Gastroesophageal sphincter (tissue), 4 donors: ENCODE data around the gene TMEM165. TPM values are rescaled to one million over a fixed set of nuclear protein-coding genes. Genes with fewer than 3 reads are reported as not detected.

Experiments used
- ATAC-seq: fragments of 150-250 bp; one replicate; pipeline ENCODE4 v1.9.1; 2016; ENCODE audit warnings: mild to moderate bottlenecking, moderate library complexity
- H3K27ac ChIP-seq, 4 donors: fragments of 200-600 bp; sonication (generic) in 3 of 4; 1 replicate in 3 of 4; 2 replicates in 1 of 4; pipeline ENCODE4 v1.5.1; 2016 to 2019
- H3K27me3 ChIP-seq: fragments of 200-600 bp; sonication (generic); one replicate; pipeline ENCODE4 v1.5.1; 2019
- H3K36me3 ChIP-seq, 2 donors: fragments of 200-600 bp; sonication (generic); one replicate each; pipeline ENCODE4 v1.5.1; 2019; ENCODE audit warnings: control low read depth in 1 of 2
- H3K4me1 ChIP-seq, 3 donors: fragments of 200-600 bp; sonication (generic); 1 replicate in 2 of 3; 2 replicates in 1 of 3; pipeline ENCODE4 v1.5.1; 2016 to 2019; ENCODE audit warnings: control low read depth in 2 of 3
- H3K4me3 ChIP-seq, 2 donors: fragments of 200-600 bp; sonication (generic); one replicate each; pipeline ENCODE4 v1.5.1; 2019; ENCODE audit warnings: mild to moderate bottlenecking in 1 of 2, moderate library complexity in 1 of 2
- H3K9me3 ChIP-seq, 3 donors: fragments of 200-600 bp; sonication (generic); one replicate each; pipeline ENCODE4 v1.5.1; 2017 to 2019; ENCODE audit warnings: control low read depth in 2 of 3
- CTCF ChIP-seq, 4 experiments: fragments of 200-600 bp in 2 of 4; fragments of 450-650 bp in 2 of 4; sonication (generic) in 1 of 4; IDR thresholded peaks; one replicate each; pipeline ENCODE4 v1.5.1; 2017 to 2019; ENCODE audit warnings: antibody characterized with exemption in 4 of 4, mild to moderate bottlenecking in 2 of 4, moderate library complexity in 2 of 4
- EP300 ChIP-seq: sonication (generic); formaldehyde crosslinking; IDR thresholded peaks from one replicate; pipeline ENCODE4 v1.6.1; 2017; ENCODE audit warnings: antibody characterized with exemption, mild to moderate bottlenecking
- POLR2A ChIP-seq, 2 donors: fragments of 450-650 bp; IDR thresholded peaks; one replicate each; pipeline ENCODE4 v1.6.1; 2017; ENCODE audit warnings: antibody characterized with exemption in 2 of 2, mild to moderate bottlenecking in 2 of 2, moderate library complexity in 1 of 2
- POLR2AphosphoS5 ChIP-seq: sonication (generic); formaldehyde crosslinking; IDR thresholded peaks from one replicate; pipeline ENCODE4 v1.6.1; 2017; ENCODE audit warnings: antibody characterized with exemption
- WGBS, 2 donors: methylation state at CpG; one replicate each; pipeline ENCODE4 v1.1.5; 2018; ENCODE audit warnings: low coverage in 1 of 2; 5-methylcytosine and 5-hydroxymethylcytosine counted together
- total RNA-seq, 4 donors: library from RNA; depleted of rRNA; stranded (reverse); fragments of >200 nt; gene quantifications; one replicate each; pipeline ENCODE4 v1.1.0, GENCODE V29; 2016

TMEM165 gene
- total RNA-seq, 4 donors from 2014 or later: 136 to 198 (median 169) TPM

GRCh38 chr4:55369968-55370367, 25.8 kb upstream of the TMEM165 start:
- 94% methylated on average over 2 of the region's 2 CpGs; no CpG with 5 or more reads in 1 of the 2 donors for WGBS, 2 donors
- TF ChIP-seq POLR2A (IDR thresholded peaks at IDR 0.05): no peak
- no peak for TF ChIP-seq EP300
- no peak for TF ChIP-seq CTCF (IDR thresholded peaks at IDR 0.05)
- no peak for TF ChIP-seq POLR2AphosphoS5
- H3K27ac ChIP-seq: no peak overlapping the region
- ATAC-seq: no peak
- no peaks in the 10 kb centered on the region for H3K27me3 ChIP-seq
- H3K36me3 ChIP-seq: peaks cover 0 to 26% of the 10 kb centered on the region in 2 donors
- no peaks in the 10 kb centered on the region for H3K9me3 ChIP-seq
- H3K4me1 ChIP-seq: no peaks in the 10 kb centered on the region
- no peak overlapping the region for H3K4me3 ChIP-seq

- TF ChIP-seq CTCF (IDR thresholded peaks at IDR 0.05) (no peak), POLR2A (IDR thresholded peaks at IDR 0.05) (no peak), EP300 (no peak), POLR2AphosphoS5 (no peak)
- H3K9me3 ChIP-seq: no peaks in the 10 kb centered on the region
- no peak overlapping the region for H3K4me3 ChIP-seq
- WGBS, 2 donors: 79 to 100% methylated on average over 1 to 7 of the region's 7 CpGs
- H3K36me3 ChIP-seq: peaks cover 0 to 22% of the 10 kb centered on the region in 2 donors
- no peaks in the 10 kb centered on the region for H3K27me3 ChIP-seq
- H3K27ac ChIP-seq: no peak overlapping the region
- no peaks in the 10 kb centered on the region for H3K4me1 ChIP-seq
- ATAC-seq: no peak
These were observed 23.5 kb upstream of the TMEM165 start for GRCh38 chr4:55372259-55372658.

GRCh38 chr4:55373461-55373860, 22.3 kb upstream of the TMEM165 start:
- Histone ChIP-seq H3K4me1 (no peaks in the 10 kb centered on the region), H3K27me3 (no peaks in the 10 kb centered on the region), H3K9me3 (no peaks in the 10 kb centered on the region), H3K4me3 (no peak overlapping the region), H3K36me3 (peaks cover 0 to 21% of the 10 kb centered on the region in 2 donors), H3K27ac (no peak overlapping the region)
- TF ChIP-seq POLR2AphosphoS5 (no peak), POLR2A (IDR thresholded peaks at IDR 0.05) (no peak), CTCF (IDR thresholded peaks at IDR 0.05) (no peak), EP300 (no peak)
- no peak for ATAC-seq
- 100% methylated on average over 1 of the region's 1 CpG; no CpG with 5 or more reads in 1 of the 2 donors for WGBS, 2 donors

GRCh38 chr4:55376698-55377097, 19.1 kb upstream of the TMEM165 start:
- no peaks in the 10 kb centered on the region for H3K36me3 ChIP-seq
- 94 to 100% methylated on average over 2 of the region's 2 CpGs for WGBS, 2 donors
- no peak for ATAC-seq

More at GRCh38 chr4:55376698-55377097, 19.1 kb upstream of the TMEM165 start:
- H3K9me3 ChIP-seq: no peaks in the 10 kb centered on the region
- H3K4me1 ChIP-seq: no peaks in the 10 kb centered on the region
- H3K4me3 ChIP-seq: no peak overlapping the region
- no peaks in the 10 kb centered on the region for H3K27me3 ChIP-seq
- H3K27ac ChIP-seq: no peak overlapping the region
- TF ChIP-seq EP300 (no peak), POLR2AphosphoS5 (no peak), POLR2A (IDR thresholded peaks at IDR 0.05) (no peak), CTCF (IDR thresholded peaks at IDR 0.05) (no peak)
